HCT116 (cell line): ENCODE results near the gene MRPS27.

Experiments used
- CTCF ChIP-seq, 3 experiments: fragments of 200-600 bp in 1 of 3; sonication (generic) in 1 of 3; IDR thresholded peaks in 2 of 3; conservative IDR thresholded peaks in 1 of 3; 2 replicates each; pipeline ENCODE4 v1.5.1; 2012 to 2017; ENCODE audit warnings: low read depth in 2 of 3, low read length in 2 of 3, antibody characterized with exemption in 1 of 3, borderline replicate concordance in 1 of 3, control low read depth in 1 of 3, mild to moderate bottlenecking in 1 of 3, mixed read lengths in 1 of 3, mixed run types in 1 of 3, moderate library complexity in 1 of 3; ENCODE audit not compliant: insufficient read depth in 1 of 3
- EZH2phosphoT487 ChIP-seq: fragments of 200-600 bp; IDR thresholded peaks from 2 replicates; pipeline ENCODE4 v1.6.1; 2018; ENCODE audit warnings: antibody characterized with exemption, borderline replicate concordance
- JUND ChIP-seq: IDR thresholded peaks from 2 replicates; pipeline ENCODE4 v1.6.1; 2012
- POLR2A ChIP-seq: IDR thresholded peaks from 2 replicates; pipeline ENCODE4 v1.7.0; 2011; ENCODE audit warnings: borderline replicate concordance; ENCODE audit not compliant: insufficient read depth, insufficient read length; ENCODE audit errors: extremely low read depth
- SIN3A ChIP-seq: IDR thresholded peaks from 2 replicates; pipeline ENCODE4 v1.6.1; 2012; ENCODE audit warnings: low read depth
- YY1 ChIP-seq: IDR thresholded peaks from 2 replicates; pipeline ENCODE4 v1.6.1; 2011; ENCODE audit warnings: low read length, low read depth, moderate library complexity, mild to moderate bottlenecking; ENCODE audit not compliant: insufficient replicate concordance; ENCODE audit errors: extremely low read depth
- ZBTB33 ChIP-seq: IDR thresholded peaks from 2 replicates; pipeline ENCODE4 v1.6.1; 2011; ENCODE audit warnings: mild to moderate bottlenecking, low read length, moderate library complexity; ENCODE audit not compliant: insufficient replicate concordance; ENCODE audit errors: extremely low read depth
- TF ChIP-seq, protein P1 (sequence below): IDR thresholded peaks from 2 replicates; pipeline ENCODE4 v1.6.1; 2012

- no peak for TF ChIP-seq SIN3A
- TF ChIP-seq JUND = peak; percentile 14; the same call in 1 of the 2 replicates
- no peak for TF ChIP-seq CTCF (IDR thresholded peaks at IDR 0.05 in 2 of 3, conservative IDR thresholded peaks at IDR 0.05 in 1 of 3; ENCODE audit: borderline replicate concordance in 1 of 3, insufficient read depth in 1 of 3, low read depth in 2 of 3, low read length in 2 of 3)
- no peak for TF ChIP-seq POLR2A
- no peak for TF ChIP-seq ZBTB33
- TF ChIP-seq YY1 = no peak
- TF ChIP-seq EZH2phosphoT487 = no peak
- TF ChIP-seq, protein P1, sequence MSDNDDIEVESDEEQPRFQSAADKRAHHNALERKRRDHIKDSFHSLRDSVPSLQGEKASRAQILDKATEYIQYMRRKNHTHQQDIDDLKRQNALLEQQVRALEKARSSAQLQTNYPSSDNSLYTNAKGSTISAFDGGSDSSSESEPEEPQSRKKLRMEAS = no peak
Observed at GRCh38 chr5:72324189-72324825, 4.3 kb upstream of the MRPS27 start.
